Measurements from ENCODE around the gene ZG16. TPM values are rescaled to one million over a fixed set of nuclear protein-coding genes. Genes with fewer than 3 reads are reported as not detected.
"Not testable (repeated sequence)": the region's sequence is repeated elsewhere in the genome, so short reads cannot be mapped to it uniquely, and the experiment has no call there.

Gene ZG16
- total and polyA plus RNA-seq, 7 donors, result 0.01 to 0.03 (median 0.01) TPM; not detected in 4

DNA sequence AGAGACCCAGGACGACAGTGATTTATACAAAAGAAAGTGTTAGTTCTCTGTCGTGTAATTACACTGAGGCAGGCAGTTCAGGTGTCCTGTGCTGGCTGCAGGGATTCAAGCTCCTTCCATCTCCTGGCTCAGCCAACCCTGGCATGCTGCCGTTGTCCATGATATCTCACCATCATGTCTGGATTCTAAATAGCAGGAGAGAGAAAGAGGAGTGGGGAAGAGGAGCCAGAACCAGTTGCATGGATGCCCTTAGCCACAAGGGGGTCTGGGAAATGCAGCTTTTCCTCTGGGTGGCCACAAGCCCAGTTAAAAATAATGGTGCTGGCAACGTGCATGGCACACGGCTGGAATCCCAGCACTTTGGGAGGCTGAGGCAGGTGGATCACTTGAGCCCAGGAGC, 41.9 kb upstream of the ZG16 start:
- no peak for ATAC-seq
- no peak for DNase-seq
- intact Hi-C loops (cut with DNase I), result no loop called here
- H3K27ac ChIP-seq, result no peak overlapping the region
- peaks cover 0 to 4% (median 0%) of the 10 kb centered on the region in 3 donors for H3K27me3 ChIP-seq (ENCODE audit: insufficient read depth in 3 of 3, low read length in 2 of 3)
- 17 to 29% (median 20%) methylated on average over 5 of the region's 5 CpGs for WGBS, 3 donors
- H3K36me3 ChIP-seq (ENCODE audit: insufficient read depth in 1 of 2, low read depth in 1 of 2), result no peaks in the 10 kb centered on the region
- H3K4me1 ChIP-seq, result no peaks in the 10 kb centered on the region
- H3K9me3 ChIP-seq, result no peaks in the 10 kb centered on the region
- no peak overlapping the region for H3K4me3 ChIP-seq
- TF ChIP-seq, protein P1, sequence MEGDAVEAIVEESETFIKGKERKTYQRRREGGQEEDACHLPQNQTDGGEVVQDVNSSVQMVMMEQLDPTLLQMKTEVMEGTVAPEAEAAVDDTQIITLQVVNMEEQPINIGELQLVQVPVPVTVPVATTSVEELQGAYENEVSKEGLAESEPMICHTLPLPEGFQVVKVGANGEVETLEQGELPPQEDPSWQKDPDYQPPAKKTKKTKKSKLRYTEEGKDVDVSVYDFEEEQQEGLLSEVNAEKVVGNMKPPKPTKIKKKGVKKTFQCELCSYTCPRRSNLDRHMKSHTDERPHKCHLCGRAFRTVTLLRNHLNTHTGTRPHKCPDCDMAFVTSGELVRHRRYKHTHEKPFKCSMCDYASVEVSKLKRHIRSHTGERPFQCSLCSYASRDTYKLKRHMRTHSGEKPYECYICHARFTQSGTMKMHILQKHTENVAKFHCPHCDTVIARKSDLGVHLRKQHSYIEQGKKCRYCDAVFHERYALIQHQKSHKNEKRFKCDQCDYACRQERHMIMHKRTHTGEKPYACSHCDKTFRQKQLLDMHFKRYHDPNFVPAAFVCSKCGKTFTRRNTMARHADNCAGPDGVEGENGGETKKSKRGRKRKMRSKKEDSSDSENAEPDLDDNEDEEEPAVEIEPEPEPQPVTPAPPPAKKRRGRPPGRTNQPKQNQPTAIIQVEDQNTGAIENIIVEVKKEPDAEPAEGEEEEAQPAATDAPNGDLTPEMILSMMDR (IDR thresholded peaks at IDR 0.05), result no peak

DNA sequence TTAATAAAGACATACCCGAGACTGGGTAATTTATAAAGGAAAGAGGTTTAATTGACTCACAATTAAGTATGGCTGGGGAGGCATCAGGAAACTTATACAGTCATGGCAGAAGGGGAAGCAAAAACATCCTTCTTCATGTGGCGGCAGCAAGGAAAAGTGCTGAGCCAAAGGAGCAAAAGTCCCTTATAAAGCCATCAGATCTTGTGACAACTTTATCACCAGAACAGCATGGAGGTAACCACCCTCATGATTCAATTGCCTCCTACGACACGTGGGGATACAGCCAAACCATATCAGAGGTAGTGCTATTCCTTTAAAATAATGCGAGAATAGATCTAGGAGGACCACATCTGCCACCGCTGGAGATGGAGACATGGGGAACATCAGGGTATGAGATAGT, 41.3 kb upstream of the ZG16 start:
- Histone ChIP-seq H3K9me3 (no peaks in the 10 kb centered on the region), H3K4me1 (no peaks in the 10 kb centered on the region), H3K27ac (no peak overlapping the region), H3K36me3 (ENCODE audit: insufficient read depth in 1 of 2, low read depth in 1 of 2) (no peaks in the 10 kb centered on the region), H3K4me3 (no peak overlapping the region), H3K27me3 (ENCODE audit: insufficient read depth in 3 of 3, low read length in 2 of 3) (peaks cover 0 to 4% (median 0%) of the 10 kb centered on the region in 3 donors)
- TF ChIP-seq, protein P1 (IDR thresholded peaks at IDR 0.05), result no peak
- WGBS, 3 donors, result 66 to 74% (median 71%) methylated on average over 6 of the region's 6 CpGs
- ATAC-seq, result no peak
- DNase-seq, result no peak
- intact Hi-C loops (cut with DNase I), result no loop called here

DNA sequence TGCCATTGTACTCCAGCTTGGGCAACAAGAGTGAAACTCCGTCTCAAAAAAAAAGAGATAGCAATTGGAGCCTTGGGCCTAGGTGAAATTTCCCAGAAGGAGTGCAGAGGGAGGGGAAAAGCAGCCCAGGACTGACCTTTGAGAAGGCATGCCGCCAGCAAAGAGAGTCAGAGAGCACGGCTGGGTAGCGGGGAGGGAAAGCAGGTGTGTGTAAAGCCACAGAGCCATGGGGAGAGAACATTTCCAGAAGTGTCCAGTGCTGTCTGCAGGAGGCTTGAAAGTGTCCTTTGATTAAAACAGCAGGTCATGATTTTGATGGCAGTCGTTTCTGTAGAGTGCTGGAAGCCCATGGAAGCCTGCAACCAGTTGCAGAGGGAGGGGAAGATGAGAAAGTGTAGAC, 40.3 kb upstream of the ZG16 start:
- ATAC-seq (no peak), DNase-seq (no peak)
- Histone ChIP-seq H3K4me3 (no peak overlapping the region), H3K27ac (no peak overlapping the region), H3K4me1 (no peaks in the 10 kb centered on the region), H3K36me3 (ENCODE audit: insufficient read depth in 1 of 2, low read depth in 1 of 2) (no peaks in the 10 kb centered on the region), H3K9me3 (no peaks in the 10 kb centered on the region), H3K27me3 (ENCODE audit: insufficient read depth in 3 of 3, low read length in 2 of 3) (peaks cover 0 to 4% (median 0%) of the 10 kb centered on the region in 3 donors)
- intact Hi-C loops (cut with DNase I), result no loop called here
- TF ChIP-seq, protein P1 (IDR thresholded peaks at IDR 0.05), result no peak
- 52 to 57% (median 55%) methylated on average over 5 of the region's 5 CpGs for WGBS, 3 donors

DNA sequence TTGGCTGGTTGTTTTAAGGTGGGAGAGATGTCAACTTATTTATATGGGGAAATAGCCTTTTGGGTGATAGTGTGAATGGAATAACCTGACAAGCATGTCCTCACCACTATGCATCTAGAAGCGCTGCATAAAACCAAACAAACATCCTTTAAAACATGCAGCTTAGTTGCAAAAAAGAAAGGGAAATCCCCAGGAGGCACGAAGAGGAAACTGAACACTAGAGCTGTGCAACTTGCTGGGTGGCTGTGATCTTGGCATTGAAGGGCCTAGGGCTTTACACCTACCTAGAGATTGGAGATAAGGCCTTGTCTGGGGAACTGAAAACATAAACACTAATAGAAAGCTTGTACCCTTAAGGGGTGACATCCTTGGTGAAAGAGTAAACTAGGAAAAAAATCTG, 39.5 kb upstream of the ZG16 start:
- 69 to 76% (median 69%) methylated on average over 2 of the region's 2 CpGs for WGBS, 3 donors
- TF ChIP-seq, protein P1 (IDR thresholded peaks at IDR 0.05), result no peak
- Histone ChIP-seq H3K27me3 (ENCODE audit: insufficient read depth in 3 of 3, low read length in 2 of 3) (peaks cover 0 to 4% (median 0%) of the 10 kb centered on the region in 3 donors), H3K4me1 (no peaks in the 10 kb centered on the region), H3K9me3 (no peaks in the 10 kb centered on the region), H3K36me3 (ENCODE audit: insufficient read depth in 1 of 2, low read depth in 1 of 2) (no peaks in the 10 kb centered on the region), H3K27ac (no peak overlapping the region), H3K4me3 (no peak overlapping the region)
- intact Hi-C loops (cut with DNase I), result no loop called here
- no peak for DNase-seq
- no peak for ATAC-seq

DNA sequence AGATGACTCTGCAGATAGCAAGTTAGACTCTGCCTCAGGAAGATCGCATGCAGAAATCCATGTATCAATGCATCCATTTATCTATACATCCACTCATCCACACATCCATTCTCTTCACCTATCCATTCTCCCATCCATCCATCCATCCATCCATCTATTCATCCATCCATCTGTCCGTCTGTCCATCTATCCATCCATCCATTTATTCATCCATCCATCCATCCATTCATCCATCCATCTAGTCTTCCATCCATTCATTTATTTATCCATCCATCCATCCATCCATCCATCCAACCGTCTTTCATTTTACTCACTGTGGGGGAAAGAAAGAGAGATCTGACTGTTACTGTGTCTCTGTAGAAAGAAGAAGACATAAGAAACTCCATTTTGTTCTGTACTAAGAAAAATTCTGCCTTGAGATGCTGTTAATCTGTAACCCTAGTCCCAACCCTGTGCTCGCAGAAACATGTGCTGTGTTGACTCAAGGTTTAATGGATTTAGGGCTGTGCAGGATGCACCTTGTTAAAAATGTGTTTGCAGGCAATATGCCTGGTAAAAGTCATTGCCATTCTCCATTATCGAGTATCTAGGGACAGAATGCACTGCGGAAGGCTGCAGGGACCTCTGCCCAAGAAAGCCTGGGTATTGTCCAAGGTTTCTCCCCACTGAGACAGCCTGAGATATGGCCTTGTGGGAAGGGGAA, 38.0 kb upstream of the ZG16 start:
- ATAC-seq; H3K9me3 ChIP-seq; H3K36me3 ChIP-seq (ENCODE audit: insufficient read depth in 1 of 2, low read depth in 1 of 2); H3K4me1 ChIP-seq; H3K27me3 ChIP-seq (ENCODE audit: insufficient read depth in 3 of 3, low read length in 2 of 3); DNase-seq; H3K27ac ChIP-seq; H3K4me3 ChIP-seq: not testable (repeated sequence)
- intact Hi-C loops (cut with DNase I), result loop anchor here in 1 of 2 donors (10.0 kb wide), 1 partner anchor 145 kb away; no protein-coding TSS in a partner anchor
- 79 to 86% (median 81%) methylated on average over 6 of the region's 6 CpGs for WGBS, 3 donors

DNA sequence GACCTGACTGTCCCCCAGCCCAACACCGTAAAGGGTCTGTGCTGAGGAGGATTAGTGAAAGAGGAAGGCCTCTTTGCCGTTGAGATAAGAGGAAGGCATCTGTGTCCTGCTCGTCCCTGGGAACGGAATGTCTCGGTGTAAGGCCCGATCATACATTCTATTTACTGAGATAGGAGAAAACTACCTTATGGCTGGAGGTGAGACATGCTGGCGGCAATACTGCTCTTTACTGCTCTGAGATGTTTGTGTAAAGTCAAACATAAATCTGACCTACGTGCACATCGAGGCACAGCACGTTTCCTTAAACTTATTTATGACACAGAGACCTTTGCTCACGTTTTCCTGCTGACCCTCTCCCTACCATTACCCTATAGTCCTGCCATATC, 37.4 kb upstream of the ZG16 start:
- H3K9me3 ChIP-seq; H3K27ac ChIP-seq; ATAC-seq; H3K36me3 ChIP-seq (ENCODE audit: insufficient read depth in 1 of 2, low read depth in 1 of 2); H3K27me3 ChIP-seq (ENCODE audit: insufficient read depth in 3 of 3, low read length in 2 of 3); H3K4me1 ChIP-seq; DNase-seq; H3K4me3 ChIP-seq: not testable (repeated sequence)
- WGBS, 3 donors, result 65 to 71% (median 68%) methylated on average over 11 of the region's 11 CpGs
- intact Hi-C loops (cut with DNase I), result loop anchor here in 1 of 2 donors (10.0 kb wide), 1 partner anchor 144 kb away; no protein-coding TSS in a partner anchor

Data from psoas muscle (tissue), 8 donors.